HG03135 (cell line): ENCODE data around the gene ALG14.
A peak's percentile ranks its signal among the peaks of the same experiment; 100 is the strongest.

ENCODE experiments used
- ATAC-seq: cut with Tn5 transposase; IDR thresholded peaks from one replicate; pipeline ENCODE4 v1.9.1; 2021; ENCODE audit warnings: mild to moderate bottlenecking, moderate library complexity; ENCODE audit not compliant: unreplicated experiment

The ALG14 gene

GRCh38 chr1:94988356-94988755 is 84.4 kb downstream of the ALG14 start:
- ATAC-seq: no peak

GRCh38 chr1:94986783-94987182 is 86.0 kb downstream of the ALG14 start:
- no peak for ATAC-seq

- ATAC-seq: no peak
Measured at GRCh38 chr1:94983171-94983739, 89.5 kb downstream of the ALG14 start.

- ATAC-seq: no peak
Measured at GRCh38 chr1:94982398-94982797, 90.4 kb downstream of the ALG14 start.

GRCh38 chr1:94981575-94981973 is 91.2 kb downstream of the ALG14 start:
- no peak for ATAC-seq

GRCh38 chr1:94980582-94981574 is 91.9 kb downstream of the ALG14 start:
- no peak for ATAC-seq

- no peak for ATAC-seq
Measured at GRCh38 chr1:94979656-94980581, 92.8 kb downstream of the ALG14 start.

GRCh38 chr1:94979131-94979530 is 93.6 kb downstream of the ALG14 start:
- no peak for ATAC-seq

- no peak for ATAC-seq
Measured at GRCh38 chr1:94978401-94978800, 94.3 kb downstream of the ALG14 start.

- no peak for ATAC-seq
Measured at GRCh38 chr1:94976971-94977548, 95.7 kb downstream of the ALG14 start.

GRCh38 chr1:94974824-94975223 is 97.9 kb downstream of the ALG14 start:
- no peak for ATAC-seq

- no peak for ATAC-seq
Measured at GRCh38 chr1:94974241-94974640, 98.5 kb downstream of the ALG14 start.

- no peak for ATAC-seq
Measured at GRCh38 chr1:94973309-94973922, 99.3 kb downstream of the ALG14 start.

GRCh38 chr1:94971491-94971924 is 101.2 kb downstream of the ALG14 start:
- no peak for ATAC-seq

GRCh38 chr1:94970783-94971182 is 102.0 kb downstream of the ALG14 start:
- no peak for ATAC-seq

- no peak for ATAC-seq
Measured at GRCh38 chr1:94969137-94969536, 103.6 kb downstream of the ALG14 start.

- no peak for ATAC-seq
Measured at GRCh38 chr1:94966033-94966432, 106.7 kb downstream of the ALG14 start.

GRCh38 chr1:94963864-94964263 is 108.9 kb downstream of the ALG14 start:
- no peak for ATAC-seq

- ATAC-seq: peak; percentile 96
Measured at GRCh38 chr1:94962409-94963265, 110.1 kb downstream of the ALG14 start.
